ENCODE measurements around the gene MAPKAPK2.

GRCh38 chr1:206700445-206701036 is 15.8 kb downstream of the MAPKAPK2 start:
- TF ChIP-seq POLR2A (IDR thresholded peaks at IDR 0.05) (no peak), CTCF (IDR thresholded peaks at IDR 0.05) (no peak), EP300 (IDR thresholded peaks at IDR 0.05) (no peak)
